Measurements from ENCODE around the gene IER2.
"Not testable (repeated sequence)": the region's sequence is repeated elsewhere in the genome, so short reads cannot be mapped to it uniquely, and the experiment has no call there.

IER2 gene

DNA sequence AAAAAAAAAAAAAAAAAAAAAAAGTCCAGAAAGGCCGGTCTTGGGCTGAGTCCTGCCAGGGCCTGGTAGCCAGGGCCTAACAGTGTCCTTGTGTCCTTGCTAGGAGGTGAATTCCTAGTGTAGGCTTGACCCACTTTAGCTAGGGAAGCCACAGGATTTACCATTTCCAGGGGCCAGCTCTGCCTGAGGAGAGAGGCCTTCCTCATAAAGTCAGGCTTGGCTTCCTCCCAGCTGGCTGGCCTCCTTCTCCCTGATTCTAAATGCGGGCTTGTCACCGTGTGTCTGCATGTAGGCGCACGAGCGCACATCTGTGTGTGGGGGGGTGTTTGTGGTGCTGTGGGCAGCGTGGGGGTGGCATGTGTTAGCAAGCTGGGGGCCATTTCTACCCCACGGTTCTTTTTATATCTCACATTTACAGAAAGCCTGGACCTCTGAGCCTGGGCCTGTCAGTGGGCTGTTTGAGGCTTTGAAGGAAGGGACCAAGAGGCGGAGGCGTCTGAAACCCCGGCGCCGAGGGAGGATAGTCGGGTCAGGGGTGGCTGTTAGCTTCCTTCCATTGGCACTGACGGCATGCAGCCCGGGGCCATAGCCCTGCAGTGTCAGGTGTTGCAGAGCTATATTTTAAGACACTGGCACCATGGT lies 31.7 kb downstream of the IER2 start:
- TF ChIP-seq CTCF (IDR thresholded peaks at IDR 0.05) = no peak
- H3K27ac ChIP-seq = peak overlapping the region; percentile 34
- peaks cover 0 to 6% of the 10 kb centered on the region in 2 experiments for H3K4me1 ChIP-seq (ENCODE audit: control insufficient read depth in 1 of 2, insufficient read depth in 1 of 2, low read depth in 1 of 2, low read length in 1 of 2)
- no peaks in the 10 kb centered on the region for H3K27me3 ChIP-seq
- H3K36me3 ChIP-seq = no peaks in the 10 kb centered on the region
- no peak overlapping the region for H3K4me3 ChIP-seq (ENCODE audit: low read depth in 1 of 2, low read length in 1 of 2)
- H3K9me3 ChIP-seq = no peaks in the 10 kb centered on the region

- H3K9me3 ChIP-seq; H3K27me3 ChIP-seq; H3K4me3 ChIP-seq (ENCODE audit: low read depth in 1 of 2, low read length in 1 of 2); H3K36me3 ChIP-seq; H3K4me1 ChIP-seq (ENCODE audit: control insufficient read depth in 1 of 2, insufficient read depth in 1 of 2, low read depth in 1 of 2, low read length in 1 of 2); H3K27ac ChIP-seq: not testable (repeated sequence)
Measured at GRCh38 chr19:13184926-13185325, 34.7 kb downstream of the IER2 start.

- H3K9me3 ChIP-seq; H3K4me3 ChIP-seq (ENCODE audit: low read depth in 1 of 2, low read length in 1 of 2); H3K36me3 ChIP-seq; H3K27me3 ChIP-seq; H3K27ac ChIP-seq; H3K4me1 ChIP-seq (ENCODE audit: control insufficient read depth in 1 of 2, insufficient read depth in 1 of 2, low read depth in 1 of 2, low read length in 1 of 2): not testable (repeated sequence)
Measured at GRCh38 chr19:13185763-13186657, 35.8 kb downstream of the IER2 start.

DNA sequence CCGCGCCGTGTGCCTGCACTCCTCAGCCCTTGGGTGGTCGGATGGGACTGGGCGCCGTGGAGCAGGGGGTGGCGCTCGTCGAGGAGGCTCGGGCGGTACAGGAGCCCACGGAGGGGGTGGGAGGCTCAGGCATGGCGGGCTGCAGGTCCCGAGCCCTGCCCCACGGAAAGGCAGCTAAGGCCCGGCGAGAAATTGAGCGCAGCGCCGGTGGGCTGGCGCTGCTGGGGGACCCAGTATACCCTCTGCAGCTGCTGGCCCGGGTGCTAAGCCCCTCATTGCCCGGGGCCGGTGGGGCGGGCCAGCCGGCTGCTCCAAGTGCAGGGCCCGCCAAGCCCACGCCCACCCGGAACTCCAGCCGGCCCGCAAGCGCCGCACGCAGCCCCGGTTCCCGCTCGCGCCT lies 36.5 kb downstream of the IER2 start:
- not testable (repeated sequence) for H3K4me1 ChIP-seq (ENCODE audit: control insufficient read depth in 1 of 2, insufficient read depth in 1 of 2, low read depth in 1 of 2, low read length in 1 of 2); H3K9me3 ChIP-seq; H3K4me3 ChIP-seq (ENCODE audit: low read depth in 1 of 2, low read length in 1 of 2); H3K36me3 ChIP-seq; H3K27ac ChIP-seq; H3K27me3 ChIP-seq

- Histone ChIP-seq H3K27ac (no peak overlapping the region), H3K9me3 (no peaks in the 10 kb centered on the region), H3K4me1 (ENCODE audit: control insufficient read depth in 1 of 2, insufficient read depth in 1 of 2, low read depth in 1 of 2, low read length in 1 of 2) (no peaks in the 10 kb centered on the region), H3K4me3 (ENCODE audit: low read depth in 1 of 2, low read length in 1 of 2) (no peak overlapping the region), H3K36me3 (no peaks in the 10 kb centered on the region), H3K27me3 (no peaks in the 10 kb centered on the region)
- TF ChIP-seq CTCF (IDR thresholded peaks at IDR 0.05) = no peak
Measured at GRCh38 chr19:13187419-13187818, 37.2 kb downstream of the IER2 start.

- Histone ChIP-seq H3K4me1 (ENCODE audit: control insufficient read depth in 1 of 2, insufficient read depth in 1 of 2, low read depth in 1 of 2, low read length in 1 of 2) (peaks cover 14 to 18% of the 10 kb centered on the region in 2 experiments), H3K27me3 (no peaks in the 10 kb centered on the region), H3K9me3 (no peaks in the 10 kb centered on the region), H3K36me3 (no peaks in the 10 kb centered on the region), H3K27ac (no peak overlapping the region), H3K4me3 (ENCODE audit: low read depth in 1 of 2, low read length in 1 of 2) (no peak overlapping the region)
- no peak for TF ChIP-seq CTCF (IDR thresholded peaks at IDR 0.05)
Measured at GRCh38 chr19:13189600-13189999, 39.4 kb downstream of the IER2 start.

All from neutrophil (primary cell).